DLD1 (cell line): ENCODE measurements around the gene DCLRE1B.

Source experiments
- in situ Hi-C: cut with HindIII; loops from 2 replicates; pipeline ENCODE4 v1.10.0; 2017; ENCODE audit warnings: low sequenced_read_pairs

The DCLRE1B gene

GRCh38 chr1:113904674-113905434 is at the start of gene DCLRE1B, which contains the start of gene AP4B1:
Gene DCLRE1B, plus strand, starts transcription at chr1:113905326. Its CDS starts 261 bp downstream, at chr1:113905587.
Gene AP4B1, minus strand, starts transcription at chr1:113904799. Its CDS starts 82 bp downstream, at chr1:113904717.
- in situ Hi-C loops: loop anchor here (25.0 kb wide), 1 partner anchor 107 kb away; no protein-coding TSS in a partner anchor

GRCh38 chr1:113855630-113856400 is 49.3 kb upstream of the DCLRE1B start:
- in situ Hi-C loops: no loop called here

GRCh38 chr1:113856401-113856790 is 48.7 kb upstream of the DCLRE1B start:
- in situ Hi-C loops: no loop called here

- in situ Hi-C loops: no loop called here
Observed at GRCh38 chr1:113857776-113858175, 47.4 kb upstream of the DCLRE1B start.

- in situ Hi-C loops: no loop called here
Observed at GRCh38 chr1:113858418-113858817, 46.7 kb upstream of the DCLRE1B start.

- in situ Hi-C loops: no loop called here
Observed at GRCh38 chr1:113858982-113859381, 46.1 kb upstream of the DCLRE1B start.

- in situ Hi-C loops: no loop called here
Observed at GRCh38 chr1:113859478-113860175, 45.5 kb upstream of the DCLRE1B start.

GRCh38 chr1:113860891-113861290 is 44.2 kb upstream of the DCLRE1B start:
- in situ Hi-C loops: no loop called here

GRCh38 chr1:113861641-113862040 is 43.5 kb upstream of the DCLRE1B start:
- in situ Hi-C loops: no loop called here

- in situ Hi-C loops: no loop called here
Observed at GRCh38 chr1:113868387-113869083, 36.6 kb upstream of the DCLRE1B start.

GRCh38 chr1:113870778-113871177 is 34.3 kb upstream of the DCLRE1B start:
- in situ Hi-C loops: no loop called here

GRCh38 chr1:113871597-113872113 is 33.5 kb upstream of the DCLRE1B start, which contains the start of gene PTPN22:
Gene PTPN22, minus strand, starts transcription at chr1:113871712.
- in situ Hi-C loops: no loop called here

GRCh38 chr1:113872219-113872935 is 32.7 kb upstream of the DCLRE1B start:
- in situ Hi-C loops: no loop called here

- in situ Hi-C loops: no loop called here
Observed at GRCh38 chr1:113874012-113874879, 30.9 kb upstream of the DCLRE1B start.

- in situ Hi-C loops: no loop called here
Observed at GRCh38 chr1:113875714-113876113, 29.4 kb upstream of the DCLRE1B start.

- in situ Hi-C loops: no loop called here
Observed at GRCh38 chr1:113876176-113876575, 28.9 kb upstream of the DCLRE1B start.

GRCh38 chr1:113879739-113880038 is 25.4 kb upstream of the DCLRE1B start:
- in situ Hi-C loops: no loop called here

GRCh38 chr1:113881661-113882060 is 23.5 kb upstream of the DCLRE1B start:
- in situ Hi-C loops: no loop called here
